GM21447 (cell line): ENCODE results near the gene CALCOCO1.
"Not testable (repeated sequence)": the region's sequence is repeated elsewhere in the genome, so short reads cannot be mapped to it uniquely, and the experiment has no call there.

Source experiments
- ATAC-seq: cut with Tn5 transposase; IDR thresholded peaks from one replicate; pipeline ENCODE4 v1.9.1; 2021; ENCODE audit not compliant: unreplicated experiment

The CALCOCO1 gene

DNA sequence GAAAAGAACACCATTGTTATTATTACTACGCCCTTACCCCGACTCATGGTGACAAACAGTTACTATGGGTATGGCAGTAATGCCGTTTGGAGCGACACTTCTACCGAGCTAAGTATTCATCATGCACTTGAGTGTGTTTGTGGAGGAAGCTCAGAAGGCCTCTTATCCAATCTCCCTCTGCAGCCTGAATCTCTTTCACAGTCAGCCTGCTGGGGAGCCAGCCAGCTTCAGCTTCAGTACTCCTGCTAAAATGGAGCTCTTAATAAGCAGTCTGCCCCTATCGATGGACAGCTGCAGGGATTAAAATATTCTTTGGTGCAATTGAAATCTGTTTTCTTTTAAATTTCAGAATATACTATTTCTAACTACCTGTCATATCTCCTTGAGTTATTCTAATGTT is 26.7 kb downstream of the CALCOCO1 start:
- ATAC-seq, result no peak

DNA sequence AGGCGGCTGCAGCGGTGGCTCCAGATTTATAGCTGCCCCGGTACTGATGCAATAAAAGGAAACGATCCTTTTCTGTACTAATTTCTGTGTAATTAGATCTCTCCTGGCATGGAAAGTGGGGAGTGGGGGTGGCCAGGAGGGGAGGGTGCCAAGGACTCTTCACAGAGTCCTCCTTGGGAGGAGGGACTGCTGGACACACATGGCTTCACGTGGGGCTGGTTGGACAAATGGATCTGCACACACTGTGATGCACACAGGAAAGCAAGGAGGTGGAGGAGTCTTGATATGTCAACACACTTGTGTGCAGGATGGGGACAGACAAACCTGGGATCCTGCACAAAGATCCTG is 27.6 kb downstream of the CALCOCO1 start:
- ATAC-seq, result no peak

DNA sequence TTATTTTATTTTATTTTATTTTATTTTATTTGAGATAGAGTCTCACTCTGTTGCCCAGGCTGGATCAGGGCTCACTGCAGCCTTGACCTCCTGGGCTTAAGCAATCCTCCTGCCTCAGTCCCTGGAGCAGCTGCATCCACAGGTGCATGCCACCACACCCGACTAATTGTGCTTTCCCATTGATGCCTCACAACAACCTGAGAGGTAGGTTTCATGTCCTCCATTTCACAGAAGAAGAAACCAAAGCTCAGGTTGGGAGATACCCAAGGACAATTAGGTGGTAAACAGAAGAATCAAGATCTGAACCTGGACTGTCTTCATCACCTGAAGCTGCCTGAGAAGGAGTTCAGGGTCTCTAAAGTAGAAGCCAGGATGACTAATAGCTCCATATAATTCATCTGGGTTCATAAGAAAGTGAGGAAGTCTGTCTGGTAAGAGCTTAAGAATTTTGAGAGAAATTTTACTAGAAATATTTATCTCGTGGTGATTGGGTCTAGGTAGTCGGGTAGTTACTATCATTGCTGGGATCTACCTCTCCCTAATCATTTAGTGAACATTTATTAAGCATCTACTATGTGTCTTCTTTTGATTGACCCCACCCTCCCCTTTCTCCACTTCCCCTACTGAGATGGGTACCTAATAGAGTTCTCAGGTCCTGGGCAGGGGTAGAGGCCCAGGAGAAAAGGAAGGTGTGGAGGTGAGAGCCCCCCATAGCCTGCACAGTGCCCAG is 28.1 kb downstream of the CALCOCO1 start:
- no peak for ATAC-seq

DNA sequence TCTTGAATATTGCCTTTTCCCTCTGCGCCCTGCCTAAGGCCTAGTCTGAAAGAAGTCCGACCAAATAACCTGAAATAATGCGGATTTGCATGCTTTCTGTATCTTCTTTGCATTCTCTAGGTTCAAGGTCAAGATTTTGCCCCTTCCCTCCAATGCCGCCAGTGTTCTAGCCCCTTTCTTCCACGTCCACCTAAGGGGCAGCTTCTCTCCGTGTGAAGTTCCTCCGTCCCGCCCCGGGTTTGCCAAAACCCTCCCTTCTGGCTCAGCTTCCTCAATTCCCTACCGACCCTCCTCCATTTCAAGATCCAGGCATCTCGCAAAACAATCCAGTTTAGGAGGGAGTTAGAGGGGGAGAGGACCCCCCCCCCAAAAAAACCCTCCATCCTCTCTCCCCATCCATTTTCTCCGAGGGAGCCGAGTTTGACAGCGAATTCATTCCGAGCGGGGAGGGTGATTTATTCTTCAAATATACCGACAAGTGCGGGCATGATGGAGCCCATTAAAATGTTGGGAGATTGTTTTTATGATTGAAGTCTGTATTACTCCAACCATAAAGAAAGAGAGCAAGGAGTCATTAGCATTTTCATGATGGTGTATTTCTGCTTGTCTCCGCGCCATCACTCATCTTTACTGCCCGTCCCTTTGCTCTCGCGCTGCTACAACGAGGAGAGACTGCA is 30.5 kb downstream of the CALCOCO1 start:
- no peak for ATAC-seq

DNA sequence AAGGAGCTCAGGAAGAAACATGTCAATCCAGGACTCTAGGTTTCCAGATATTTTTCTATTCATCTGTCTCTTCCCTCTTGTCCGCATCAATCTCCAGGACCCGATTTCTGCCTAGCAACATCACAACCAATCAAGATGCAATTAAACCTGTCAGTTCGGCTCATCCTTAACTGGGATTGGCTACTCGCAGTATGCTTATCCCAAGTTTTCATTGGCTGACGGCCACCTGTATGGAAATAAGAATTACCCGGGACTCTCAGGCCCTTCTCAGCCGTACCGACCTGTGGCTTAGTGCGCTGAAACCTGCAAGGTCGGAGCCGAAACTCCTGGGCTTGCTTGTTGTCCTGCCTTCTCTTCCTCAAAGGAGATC is 31.0 kb downstream of the CALCOCO1 start:
- no peak for ATAC-seq

DNA sequence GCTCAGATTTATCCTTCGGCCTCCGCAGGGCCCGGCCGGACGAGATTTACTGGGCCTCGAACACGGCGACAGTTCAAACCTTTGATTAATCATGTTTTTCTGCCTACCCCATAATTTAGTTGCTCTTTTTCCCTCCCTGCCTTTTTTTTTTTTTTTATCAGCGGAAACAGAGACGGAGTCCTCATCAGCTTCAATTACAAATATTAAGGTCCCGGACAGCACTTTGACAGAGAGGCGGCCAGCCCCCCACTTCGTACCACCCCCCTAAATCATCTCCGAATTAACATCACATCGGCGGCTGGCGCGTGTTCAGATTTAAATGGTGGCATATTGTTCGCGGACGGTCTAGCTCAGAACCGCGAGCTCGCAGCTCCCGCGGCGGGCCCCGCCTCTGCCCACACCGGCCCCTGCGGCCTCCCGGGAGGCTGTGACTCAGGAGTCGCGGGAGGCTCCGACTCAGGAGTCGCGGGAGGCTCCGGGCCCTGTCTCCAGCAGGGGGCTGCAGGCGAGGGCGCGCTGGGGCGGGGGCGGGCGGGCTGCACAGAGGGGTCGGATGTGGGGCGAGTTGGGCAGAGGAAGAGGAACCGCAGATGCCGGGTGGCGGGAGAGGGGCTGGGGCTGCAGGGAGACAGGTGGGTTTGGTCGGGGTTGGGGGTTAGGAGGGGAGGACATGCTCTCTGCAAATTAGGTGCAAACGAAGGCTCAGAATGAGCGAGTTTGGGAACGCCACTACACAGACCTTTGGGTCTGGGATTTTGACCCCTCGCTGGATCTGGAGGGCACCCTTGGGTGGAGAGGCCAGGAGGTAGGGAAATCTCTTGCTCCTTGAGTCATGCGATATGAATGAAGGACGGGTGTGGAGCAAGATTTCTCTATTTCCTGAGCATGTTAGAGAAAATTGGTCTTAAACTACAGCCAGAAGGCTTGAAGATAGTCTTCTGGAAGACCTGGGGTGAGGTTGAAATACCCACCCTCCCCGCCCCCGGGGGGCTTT is 31.8 kb downstream of the CALCOCO1 start:
- ATAC-seq, result no peak

DNA sequence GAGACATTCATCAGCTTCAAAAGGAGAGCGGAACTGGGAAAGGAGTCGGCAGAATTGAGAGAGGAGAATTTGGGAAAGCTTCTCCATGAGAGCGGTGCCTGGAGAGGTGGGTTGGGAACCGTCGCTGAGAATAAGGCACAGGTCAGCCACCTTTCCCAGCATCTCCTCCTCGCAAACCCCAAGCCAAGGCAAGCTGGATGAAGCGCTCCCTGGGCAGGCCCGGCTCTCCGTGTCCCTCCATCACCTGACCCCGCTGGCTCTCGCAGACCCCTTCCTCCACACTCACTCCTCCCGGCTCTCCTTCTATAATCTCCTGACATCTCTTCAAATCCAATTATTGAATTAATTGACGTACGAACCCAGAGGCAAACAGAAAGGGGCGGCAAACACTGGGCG is 32.5 kb downstream of the CALCOCO1 start:
- ATAC-seq, result no peak

DNA sequence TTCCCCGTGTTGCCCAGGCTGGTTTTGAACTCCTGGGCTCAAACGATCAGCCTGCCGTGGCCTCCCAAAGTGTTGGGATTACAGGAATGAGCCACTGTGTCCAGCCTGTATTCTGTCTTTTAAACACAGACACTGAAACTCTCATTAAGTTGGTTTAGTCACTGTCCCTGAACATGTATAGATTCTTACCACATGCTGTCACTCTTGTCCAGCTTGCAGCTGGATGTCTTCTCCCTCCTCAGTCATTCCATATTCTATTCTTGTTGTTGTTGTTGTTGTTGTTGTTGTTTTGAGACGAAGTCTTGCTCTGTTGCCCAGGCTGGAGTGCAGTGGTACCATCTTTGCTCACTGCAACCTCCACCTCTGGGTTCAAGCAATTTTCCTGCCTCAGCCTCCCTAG is 39.1 kb downstream of the CALCOCO1 start:
- no peak for ATAC-seq

DNA sequence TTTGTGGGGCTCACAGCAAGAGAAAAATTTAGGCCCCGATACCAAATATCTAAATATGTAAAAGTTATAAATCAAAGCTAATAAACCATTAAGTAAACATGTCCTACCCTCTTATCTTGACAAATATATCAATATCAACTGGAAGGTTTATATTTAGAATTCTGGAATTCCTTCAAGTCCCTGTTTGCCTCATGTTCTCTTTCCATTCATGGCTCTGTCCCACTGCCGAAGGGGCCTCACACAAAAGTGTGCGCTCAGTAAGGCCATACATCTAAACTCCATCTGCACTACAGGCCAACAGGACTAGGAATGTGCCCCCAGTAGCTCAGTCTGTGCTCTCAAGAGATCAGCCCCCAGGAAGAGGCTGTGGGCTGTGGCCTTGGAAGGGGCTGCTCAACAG is 40.8 kb downstream of the CALCOCO1 start:
- ATAC-seq, result no peak

DNA sequence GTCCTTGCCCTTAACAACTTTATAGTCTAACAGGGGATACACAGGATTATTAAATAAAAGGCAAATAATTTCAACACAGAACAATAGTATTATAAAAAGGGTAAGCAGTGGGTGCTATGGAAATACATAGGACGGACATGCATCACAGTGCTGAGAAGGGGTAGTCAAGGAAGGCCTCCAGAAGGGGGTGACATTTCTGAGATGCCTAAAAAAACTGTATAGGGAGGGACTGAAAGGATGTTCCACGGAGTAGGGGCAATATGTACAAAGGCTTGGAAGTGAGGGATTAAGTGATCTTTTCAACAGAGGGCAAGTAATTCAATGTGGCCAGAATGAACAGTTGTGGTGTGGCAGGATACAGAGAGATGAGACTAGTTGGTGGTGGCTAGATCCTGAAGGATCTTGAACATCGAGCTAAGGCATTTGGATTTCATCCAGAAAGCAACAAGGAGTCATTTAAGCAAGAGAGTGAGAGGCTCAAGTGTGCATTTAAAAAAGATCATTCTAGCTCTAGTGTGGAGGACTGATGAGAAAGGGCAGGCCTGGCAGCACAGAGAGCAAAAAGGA is 42.5 kb downstream of the CALCOCO1 start:
- ATAC-seq, result no peak

DNA sequence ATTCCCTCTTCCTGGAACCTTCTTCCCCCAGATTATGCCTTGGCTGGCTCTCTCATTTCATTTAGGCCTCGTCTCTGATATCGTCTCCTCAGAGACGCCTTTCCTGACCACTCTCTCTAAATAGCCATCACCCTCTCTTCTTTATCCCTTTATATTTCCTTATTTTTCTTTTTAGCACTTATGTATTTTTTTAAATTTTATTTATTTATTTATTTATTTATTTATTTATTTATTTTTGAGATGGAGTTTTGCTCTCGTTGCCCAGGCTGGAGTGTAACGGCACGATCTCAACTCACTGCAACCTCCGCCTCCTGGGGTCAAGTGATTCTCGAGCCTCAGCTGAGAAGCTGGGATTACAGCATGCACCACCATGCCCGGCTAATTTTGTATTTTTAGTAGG is 43.3 kb downstream of the CALCOCO1 start:
- ATAC-seq, result no peak

DNA sequence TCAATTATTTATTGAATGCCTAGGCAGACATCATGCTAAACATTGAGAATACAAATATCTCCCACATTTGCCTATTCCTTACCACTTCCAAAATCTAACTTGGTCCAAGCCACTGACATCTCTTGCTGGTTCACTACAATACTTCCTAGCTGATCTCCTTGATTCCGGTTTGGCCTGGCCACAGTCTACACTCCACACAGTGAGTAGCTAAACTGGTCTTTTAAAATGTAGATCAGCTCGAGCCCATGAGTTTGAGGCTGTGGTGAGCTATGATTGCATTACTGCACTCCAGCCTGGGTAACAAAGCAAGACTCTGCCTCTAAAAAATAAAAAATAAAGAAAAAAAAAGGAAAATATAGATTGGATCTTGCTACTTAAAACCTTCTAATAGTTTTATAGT is 43.8 kb downstream of the CALCOCO1 start:
- no peak for ATAC-seq

DNA sequence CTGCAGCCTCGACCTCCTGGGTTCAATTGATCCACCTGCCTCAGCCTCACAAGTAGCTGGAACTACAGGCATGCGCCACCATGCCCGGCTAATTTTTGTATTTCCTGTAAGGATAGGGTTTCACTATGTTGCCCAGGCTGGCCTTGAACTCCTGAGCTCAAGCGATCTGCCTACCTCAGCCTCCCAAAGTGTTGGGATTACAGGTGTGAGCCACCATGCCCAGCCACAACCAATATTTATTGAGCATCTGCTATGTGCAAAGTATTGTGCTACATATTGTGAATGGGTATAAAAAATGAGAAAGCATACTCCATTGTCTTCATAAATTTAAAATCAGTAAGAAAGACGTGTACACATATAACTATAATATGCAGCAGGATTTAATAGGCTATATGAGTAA is 47.2 kb downstream of the CALCOCO1 start:
- not testable (repeated sequence) for ATAC-seq

DNA sequence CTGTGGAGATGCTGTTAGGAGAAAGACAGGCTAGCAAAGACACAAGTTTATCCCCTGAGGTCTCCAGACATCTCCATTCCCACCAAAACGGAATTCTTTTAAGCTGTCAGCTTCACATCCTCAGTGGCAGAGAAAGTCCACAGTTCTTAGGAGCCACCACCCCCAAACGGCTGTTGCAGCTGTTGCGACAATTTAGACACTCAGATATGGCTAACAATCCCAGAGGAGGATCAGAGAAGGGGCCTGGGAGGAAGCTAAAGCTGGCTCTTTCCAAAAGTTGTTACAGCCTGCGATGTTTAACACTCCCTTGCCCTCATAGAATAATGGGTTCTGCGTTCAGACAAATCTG is 49.5 kb downstream of the CALCOCO1 start:
- ATAC-seq, result no peak

DNA sequence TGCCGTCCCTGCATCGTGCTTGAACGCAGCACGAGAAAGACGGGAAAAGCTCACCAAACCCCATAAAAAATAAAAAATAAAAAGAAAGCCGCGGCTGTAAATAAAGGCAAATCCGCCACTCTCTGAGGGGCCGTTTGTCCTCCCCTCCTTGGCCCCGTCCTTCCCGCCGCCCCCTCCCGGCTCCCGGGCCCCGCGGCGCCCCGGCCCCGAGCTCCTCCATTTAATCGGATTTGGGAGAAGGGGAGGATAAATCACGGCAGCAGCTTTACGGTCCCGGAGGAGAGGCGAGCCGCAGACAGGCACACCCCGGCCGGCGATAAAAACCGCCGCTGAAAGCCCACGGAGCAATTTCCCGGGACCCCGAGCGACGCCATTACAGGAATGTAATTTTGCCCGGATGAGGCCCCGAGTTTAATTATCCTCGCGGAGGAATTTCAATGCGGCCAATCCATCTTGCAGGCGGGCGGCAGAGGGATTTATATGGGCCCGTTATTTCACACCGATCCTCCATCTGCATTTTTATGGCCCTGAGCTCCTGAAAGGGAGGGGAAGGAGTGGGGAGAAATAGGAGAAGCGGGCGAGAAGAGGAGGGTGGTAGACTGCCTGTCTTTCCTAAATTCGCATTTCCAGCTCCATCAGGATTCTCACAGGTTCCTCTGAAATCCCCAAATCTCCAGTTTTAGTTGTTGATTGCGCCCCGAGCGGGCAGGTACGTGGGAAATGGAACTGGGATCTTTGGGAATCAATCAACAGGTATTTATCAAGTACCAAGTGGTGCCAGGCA is 50.0 kb downstream of the CALCOCO1 start:
- ATAC-seq, result no peak

DNA sequence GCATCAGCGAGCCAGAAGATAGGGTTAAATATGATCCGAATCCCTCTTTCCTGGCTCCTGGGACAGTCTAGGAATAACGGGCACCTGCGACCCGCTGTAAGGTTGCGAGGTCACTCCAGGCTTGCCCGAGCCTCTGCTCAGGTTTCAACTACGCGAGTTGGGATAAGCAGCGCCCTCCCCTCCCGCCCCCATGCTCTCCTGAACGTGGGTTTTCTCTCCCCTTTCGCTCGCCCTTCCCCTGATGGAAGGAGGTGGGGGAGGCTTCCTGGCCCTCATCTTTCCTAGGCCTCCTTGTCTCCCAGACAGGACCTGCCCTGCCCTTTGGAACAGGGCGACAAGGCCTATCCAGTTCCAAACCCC is 50.6 kb downstream of the CALCOCO1 start:
- no peak for ATAC-seq

DNA sequence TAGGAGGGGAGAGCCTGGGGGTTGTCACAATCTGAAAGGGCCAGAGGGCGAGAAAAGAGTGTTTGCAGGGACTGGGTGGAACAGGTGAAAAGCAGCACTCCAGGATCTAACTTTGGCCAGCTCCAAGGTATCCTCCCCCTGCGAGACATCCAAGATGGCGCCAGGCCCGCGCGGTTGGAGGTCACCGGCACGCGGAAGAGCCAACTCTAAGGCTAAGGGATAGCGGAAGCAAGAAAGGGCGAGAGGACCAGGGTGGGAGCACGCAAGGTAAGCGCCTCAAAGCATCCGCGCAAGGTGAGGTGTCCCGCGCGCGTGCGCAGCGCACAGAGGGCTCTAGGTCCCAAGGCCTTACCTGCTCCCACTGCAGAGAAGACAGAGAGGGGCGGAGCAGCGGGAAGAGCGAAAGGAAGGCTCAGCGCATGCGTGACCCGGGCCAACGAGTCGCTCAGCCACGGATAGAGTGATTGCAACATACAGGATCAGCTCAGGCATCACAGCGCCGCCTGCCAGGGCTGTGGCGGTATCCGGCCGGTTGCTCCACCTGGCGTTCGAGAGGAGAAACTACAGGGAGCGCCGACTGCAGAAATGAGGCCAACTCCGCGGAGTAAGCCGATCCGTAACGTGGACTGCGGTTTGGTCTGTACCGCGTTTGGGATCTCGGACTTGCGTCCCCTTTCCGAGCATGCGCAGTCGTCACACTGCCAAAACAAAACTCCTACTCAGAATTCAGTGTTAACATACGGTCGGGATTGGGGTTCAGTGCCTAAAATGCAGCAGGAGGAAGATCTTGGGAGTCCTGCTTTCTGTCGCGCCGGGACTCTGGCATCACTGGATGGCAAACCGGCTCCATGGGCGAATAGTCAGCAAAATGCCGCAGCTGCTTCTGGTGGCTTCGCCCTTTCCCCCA is 51.3 kb downstream of the CALCOCO1 start, which contains the start of gene ATP5MC2:
ATP5MC2 (minus strand) TSS at position 383 of the 907 bp plus-strand sequence. CDS start 3,469 bp downstream, outside the sequence.
- ATAC-seq, result peak; percentile 91

DNA sequence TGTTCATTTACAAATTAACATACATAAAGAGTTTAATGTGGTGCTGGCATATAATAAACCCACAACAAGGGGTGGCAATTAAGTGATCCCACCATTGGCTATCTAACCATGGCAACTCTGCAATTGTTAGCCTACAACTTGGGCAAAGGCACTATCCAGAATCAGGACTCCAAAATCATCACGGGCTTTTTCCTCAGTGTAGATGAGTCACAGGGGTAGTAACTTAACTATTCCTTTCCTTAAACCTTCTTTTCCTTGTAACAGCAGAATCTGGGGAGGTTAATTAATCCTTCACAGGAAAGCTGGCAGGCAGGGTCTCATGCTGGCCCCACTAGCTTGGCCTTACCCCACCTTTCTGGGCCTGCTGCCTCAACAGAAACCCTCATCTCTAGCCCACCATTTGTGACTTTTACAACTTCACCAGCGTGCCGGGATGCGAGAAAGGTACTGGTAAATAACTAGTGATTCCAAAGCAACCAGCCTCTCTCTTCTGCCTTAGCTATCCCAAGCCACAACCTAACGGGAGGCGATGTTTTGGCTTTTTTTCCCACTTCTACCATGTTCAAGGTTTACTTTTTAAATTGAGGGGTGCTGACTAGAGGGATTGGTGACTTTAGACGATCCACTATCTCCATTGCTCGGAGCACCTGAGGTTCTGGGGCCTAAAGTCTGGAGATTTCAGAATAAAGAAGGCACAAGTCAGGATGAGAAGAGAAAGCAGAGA is 52.1 kb downstream of the CALCOCO1 start:
- no peak for ATAC-seq

DNA sequence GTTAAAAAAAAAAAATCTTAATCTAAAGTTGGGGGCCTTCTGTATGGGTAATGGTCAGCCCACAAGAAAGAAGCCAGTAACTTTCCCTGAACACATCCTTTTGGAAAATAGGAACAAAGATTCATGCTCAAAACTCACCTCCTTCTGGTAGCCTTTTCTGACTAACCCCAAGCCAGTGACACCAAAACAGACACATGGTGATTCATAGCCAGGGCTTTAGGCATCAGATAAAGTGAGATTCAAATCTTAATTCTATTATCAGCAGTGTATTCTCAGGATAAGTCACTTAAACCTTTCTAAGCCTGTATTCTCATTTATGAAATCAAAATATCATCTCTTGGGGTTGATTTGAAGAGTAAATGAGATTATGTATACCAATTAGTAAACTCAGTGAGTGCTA is 56.3 kb downstream of the CALCOCO1 start:
- no peak for ATAC-seq
